A549 (cell line): Measurements from ENCODE around the gene PCYT1A. TPM values are rescaled to one million over a fixed set of nuclear protein-coding genes. Genes with fewer than 3 reads are reported as not detected.

Source experiments
- ATAC-seq, 2 experiments: fragments of 200-7000 bp in 1 of 2; fragments of >200 bp in 1 of 2; cut with Nextera tagmentation in 1 of 2; cut with Tn5 transposase in 1 of 2; 3 replicates each; pipeline versions ENCODE4 v1.8.0 to v1.9.1; 2018 to 2020; ENCODE audit warnings: mild to moderate bottlenecking in 1 of 2, moderate library complexity in 1 of 2
- CTCF ChIA-PET: fragments of 300-600 bp; sonication (Branson Sonifier 250); formaldehyde crosslinking; extraction: SDS; loops from one replicate; lab custom pipeline; 2021; ENCODE audit warnings: antibody characterized with exemption, inconsistent platforms; lab: Yijun Ruan, JAX
- POLR2A ChIA-PET: fragments of 350-600 bp; formaldehyde crosslinking; extraction: SDS; loops from one replicate; lab custom pipeline; 2021; ENCODE audit warnings: antibody characterized with exemption, inconsistent platforms; lab: Yijun Ruan, JAX
- DNase-seq, 2 experiments: peaks; one replicate each; pipeline versions ENCODE4 v3.0.0 to v3.0.0-alpha.2; 2011 to 2016; ENCODE audit warnings: low read depth in 1 of 2, low spot score in 1 of 2
- FAIRE-seq: peaks from 2 replicates; lab custom pipeline; 2011; peaks lifted over from hg19 to GRCh38; lab: Jason Lieb, UNC
- H3K27ac ChIP-seq, 2 experiments: fragments of >200 bp; sonication (Bioruptor Twin); formaldehyde crosslinking; 3 replicates each; pipeline ENCODE4 v1.5.1; 2016 to 2017
- H3K4me1 ChIP-seq: fragments of >200 bp; sonication (Bioruptor Twin); formaldehyde crosslinking; 3 replicates; pipeline ENCODE4 v1.6.1; 2016
- H3K4me2 ChIP-seq: fragments of >200 bp; sonication (Bioruptor Twin); formaldehyde crosslinking; 3 replicates; pipeline ENCODE4 v1.6.1; 2016
- H3K4me3 ChIP-seq: fragments of >200 bp; sonication (Bioruptor Twin); formaldehyde crosslinking; 3 replicates; pipeline ENCODE4 v1.5.1; 2016
- H3K9me3 ChIP-seq: fragments of >200 bp; sonication (Bioruptor Twin); formaldehyde crosslinking; 3 replicates; pipeline ENCODE4 v1.6.1; 2016
- BCL3 ChIP-seq: fragments of >200 bp; sonication (Bioruptor Twin); formaldehyde crosslinking; IDR thresholded peaks from 3 replicates; pipeline ENCODE4 v1.6.1; 2016
- CBX2 ChIP-seq: fragments of 200-600 bp; sonication (generic); IDR thresholded peaks from 2 replicates; pipeline ENCODE4 v1.6.1; 2016; ENCODE audit warnings: low read depth, mild to moderate bottlenecking, borderline replicate concordance
- CBX8 ChIP-seq: fragments of 200-600 bp; sonication (generic); IDR thresholded peaks from 2 replicates; pipeline ENCODE4 v1.6.1; 2016
- CEBPB ChIP-seq, 2 experiments: fragments of >200 bp in 1 of 2; sonication (Bioruptor Twin) in 1 of 2; formaldehyde crosslinking in 1 of 2; IDR thresholded peaks; 2 replicates each; pipeline ENCODE4 v1.6.1; 2012 to 2016
- CHD4 ChIP-seq: fragments of 200-600 bp; sonication (generic); IDR thresholded peaks from 2 replicates; pipeline ENCODE4 v1.6.1; 2016; ENCODE audit warnings: antibody characterized with exemption, mild to moderate bottlenecking, borderline replicate concordance
- CTCF ChIP-seq: fragments of >200 bp; sonication (Bioruptor Twin); formaldehyde crosslinking; IDR thresholded peaks from 3 replicates; pipeline ENCODE4 v1.5.1; 2016
- E2F6 ChIP-seq: IDR thresholded peaks from 2 replicates; pipeline ENCODE4 v1.6.1; 2012; ENCODE audit warnings: low read depth, borderline replicate concordance
- EHF ChIP-seq: fragments of 250-450 bp; sonication (Bioruptor Pico); IDR thresholded peaks from 2 replicates; pipeline ENCODE4 v1.5.0; 2020; ENCODE audit warnings: mild to moderate bottlenecking
- EHMT2 ChIP-seq: fragments of 200-600 bp; sonication (generic); IDR thresholded peaks from 2 replicates; pipeline ENCODE4 v1.6.1; 2016; ENCODE audit warnings: antibody characterized with exemption, low read depth, mild to moderate bottlenecking, moderate library complexity
- EP300 ChIP-seq, 2 experiments: fragments of >200 bp; sonication (Bioruptor Twin); formaldehyde crosslinking; IDR thresholded peaks; 2 replicates in 1 of 2; 3 replicates in 1 of 2; pipeline ENCODE4 v1.6.1; 2016 to 2017
- ESRRA ChIP-seq: fragments of 150-350 bp; IDR thresholded peaks from 2 replicates; pipeline ENCODE4 v1.6.1; 2014; ENCODE audit warnings: mild to moderate bottlenecking, low read length, borderline replicate concordance
- FOSB ChIP-seq: fragments of 250-450 bp; sonication (Bioruptor Pico); IDR thresholded peaks from 2 replicates; pipeline ENCODE4 v1.5.0; 2020; ENCODE audit warnings: mild to moderate bottlenecking, moderate library complexity
- FOSL2 ChIP-seq, 2 experiments: fragments of 450-650 bp in 1 of 2; fragments of >200 bp in 1 of 2; sonication (Bioruptor Twin) in 1 of 2; formaldehyde crosslinking; IDR thresholded peaks; 2 replicates each; pipeline versions ENCODE4 v1.5.0 to v1.6.1; 2016 to 2020; ENCODE audit warnings: mild to moderate bottlenecking in 1 of 2, moderate library complexity in 1 of 2
- HDAC2 ChIP-seq: fragments of 200-600 bp; sonication (generic); IDR thresholded peaks from 2 replicates; pipeline ENCODE4 v1.6.1; 2016
- HEYL ChIP-seq: fragments of 250-450 bp; sonication (Bioruptor Pico); IDR thresholded peaks from 2 replicates; pipeline ENCODE4 v1.8.0; 2021; ENCODE audit warnings: mild to moderate bottlenecking, moderate library complexity
- HOXA7 ChIP-seq: fragments of 250-450 bp; sonication (Bioruptor Pico); IDR thresholded peaks from 2 replicates; pipeline ENCODE4 v1.5.0; 2020; ENCODE audit warnings: mild to moderate bottlenecking, moderate library complexity
- JUN ChIP-seq, 2 experiments: fragments of >200 bp; sonication (Bioruptor Twin); formaldehyde crosslinking; IDR thresholded peaks; 2 replicates in 1 of 2; 3 replicates in 1 of 2; pipeline ENCODE4 v1.6.1; 2016 to 2017
- MAFK ChIP-seq: fragments of 450-650 bp; IDR thresholded peaks from 2 replicates; pipeline ENCODE4 v1.6.1; 2014; ENCODE audit not compliant: partially characterized antibody
- MYC ChIP-seq: IDR thresholded peaks from 2 replicates; pipeline ENCODE4 v1.6.1; 2012; ENCODE audit warnings: mild to moderate bottlenecking, inconsistent platforms, low read length, improper control_type of control experiment, borderline replicate concordance
- PBX3 ChIP-seq: IDR thresholded peaks from 2 replicates; pipeline ENCODE4 v1.6.1; 2012
- POLR2A ChIP-seq: IDR thresholded peaks from 2 replicates; pipeline ENCODE4 v1.6.1; 2012; ENCODE audit warnings: mild to moderate bottlenecking, low read length
- POLR2AphosphoS2 ChIP-seq: conservative IDR thresholded peaks from 2 replicates; pipeline ENCODE4 v1.6.1; 2012; ENCODE audit warnings: low read length, improper control_type of control experiment, inconsistent platforms
- RARB ChIP-seq: fragments of 250-450 bp; sonication (Bioruptor Pico); IDR thresholded peaks from 2 replicates; pipeline ENCODE4 v1.8.0; 2021; ENCODE audit warnings: mild to moderate bottlenecking, moderate library complexity
- RCOR1 ChIP-seq: fragments of 150-350 bp; IDR thresholded peaks from 2 replicates; pipeline ENCODE4 v1.6.1; 2014; ENCODE audit warnings: antibody characterized with exemption, low read length, low read depth
- SMC3 ChIP-seq: fragments of >200 bp; sonication (Bioruptor Twin); formaldehyde crosslinking; IDR thresholded peaks from 3 replicates; pipeline ENCODE4 v1.6.1; 2018; ENCODE audit warnings: inconsistent platforms
- USF2 ChIP-seq: fragments of 450-650 bp; IDR thresholded peaks from 2 replicates; pipeline ENCODE4 v1.6.1; 2014; ENCODE audit warnings: antibody characterized with exemption
- WGBS: methylation state at CpG from one replicate; pipeline ENCODE4 v1.1.6; 2017; ENCODE audit errors: missing lambda C conversion rate; 5-methylcytosine and 5-hydroxymethylcytosine counted together
- polyA plus RNA-seq, 4 experiments: library from polyadenylated mRNA; depleted of rRNA in 3 of 4; stranded (reverse); fragments of >200 nt; fragmentation: RNase III in 1 of 4; extraction: RNeasy Plus Mini Kit Qiagen cat#74134 plus additional on column Dnase treatment in 1 of 4; gene quantifications; 2 replicates in 3 of 4; 3 replicates in 1 of 4; pipeline ENCODE4 v1.2.3, GENCODE V29; 2011 to 2017

Gene PCYT1A
- polyA plus RNA-seq, 2 of the 4 experiments (the other 2 are of a cell fraction): 41.9 to 45.4 TPM

- ATAC-seq (no peak), FAIRE-seq (no peak), DNase-seq (no peak)
- ChIA-PET CTCF (no interaction called here), POLR2A (no interaction called here)
- WGBS: 94% methylated on average over 8 of the region's 8 CpGs
- Histone ChIP-seq H3K4me2 (no peak overlapping the region), H3K9me3 (no peaks in the 10 kb centered on the region), H3K27ac (no peak overlapping the region), H3K4me3 (no peak overlapping the region), H3K4me1 (no peaks in the 10 kb centered on the region)
- TF ChIP-seq POLR2A (no peak), HEYL (CRISPR knock-in tag) (no peak), EP300 (IDR thresholded peaks at IDR 0.05) (no peak), RCOR1 (no peak), E2F6 (no peak), CBX8 (no peak), MYC (no peak), CEBPB (IDR thresholded peaks at IDR 0.05) (no peak), EHF (CRISPR knock-in tag) (no peak), HOXA7 (CRISPR knock-in tag) (no peak), JUN (IDR thresholded peaks at IDR 0.05) (no peak), EHMT2 (no peak), RARB (CRISPR knock-in tag) (no peak), MAFK (no peak), CBX2 (no peak)
These were observed 54.7 kb downstream of the PCYT1A start for GRCh38 chr3:196232882-196233251.

GRCh38 chr3:196232154-196232881 lies 55.2 kb downstream of the PCYT1A start:
- FAIRE-seq (no peak), DNase-seq (no peak), ATAC-seq (no peak)
- Histone ChIP-seq H3K9me3 (no peaks in the 10 kb centered on the region), H3K4me3 (no peak overlapping the region), H3K4me1 (no peaks in the 10 kb centered on the region), H3K27ac (no peak overlapping the region), H3K4me2 (no peak overlapping the region)
- CTCF ChIA-PET: no interaction called here
- TF ChIP-seq CHD4 (no peak), FOSL2 (IDR thresholded peaks at IDR 0.05) (no peak), FOSL2 (CRISPR knock-in tag; IDR thresholded peaks at IDR 0.05) (no peak), POLR2AphosphoS2 (no peak), SMC3 (no peak), USF2 (no peak), CTCF (no peak), HDAC2 (no peak), BCL3 (no peak), FOSB (CRISPR knock-in tag) (no peak), CEBPB (IDR thresholded peaks at IDR 0.05) (no peak), HEYL (CRISPR knock-in tag) (no peak), POLR2A (no peak), PBX3 (no peak), EP300 (IDR thresholded peaks at IDR 0.05) (no peak), ESRRA (no peak)
- POLR2A ChIA-PET: no interaction called here
- 97% methylated on average over 12 of the region's 12 CpGs for WGBS
